ENCODE measurements around the gene OR1M1.

The OR1M1 gene

DNA sequence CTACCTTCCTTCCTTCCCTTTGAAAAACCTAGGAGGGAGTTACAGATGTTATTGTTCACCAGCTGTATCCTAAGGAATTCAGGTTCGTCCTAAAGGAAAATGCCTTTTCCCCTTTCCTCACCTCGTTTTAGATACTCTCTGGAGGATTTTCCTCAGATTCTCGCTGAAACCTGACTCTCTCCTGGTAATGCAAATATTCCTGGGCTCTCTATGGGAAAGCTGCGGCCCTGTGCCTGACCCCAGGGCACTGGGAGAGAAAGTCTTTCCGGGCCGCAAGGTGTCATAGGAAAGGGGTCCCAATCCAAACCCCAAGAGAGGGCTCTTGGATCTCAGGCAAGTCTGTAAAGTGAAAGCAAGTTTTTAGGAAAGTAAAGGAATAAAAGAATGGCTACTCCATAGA, 13.1 kb upstream of the OR1M1 start:
- Histone ChIP-seq H2AFZ (no peak overlapping the region), H3K27me3 (ENCODE audit: control insufficient read depth, insufficient read depth, low read length) (no peaks in the 10 kb centered on the region), H3K27ac (no peak overlapping the region), H3K4me2 (ENCODE audit: low read length) (no peak overlapping the region), H3K79me2 (no peaks in the 10 kb centered on the region), H3K4me3 (ENCODE audit: low read depth, low read length) (no peak overlapping the region), H3K9ac (no peak overlapping the region), H3K4me1 (no peaks in the 10 kb centered on the region), H3K9me3 (ENCODE audit: control insufficient read depth, low read length) (no peaks in the 10 kb centered on the region), H3K36me3 (ENCODE audit: control insufficient read depth, insufficient read depth, low read length) (no peaks in the 10 kb centered on the region)
- TF ChIP-seq, protein P1, sequence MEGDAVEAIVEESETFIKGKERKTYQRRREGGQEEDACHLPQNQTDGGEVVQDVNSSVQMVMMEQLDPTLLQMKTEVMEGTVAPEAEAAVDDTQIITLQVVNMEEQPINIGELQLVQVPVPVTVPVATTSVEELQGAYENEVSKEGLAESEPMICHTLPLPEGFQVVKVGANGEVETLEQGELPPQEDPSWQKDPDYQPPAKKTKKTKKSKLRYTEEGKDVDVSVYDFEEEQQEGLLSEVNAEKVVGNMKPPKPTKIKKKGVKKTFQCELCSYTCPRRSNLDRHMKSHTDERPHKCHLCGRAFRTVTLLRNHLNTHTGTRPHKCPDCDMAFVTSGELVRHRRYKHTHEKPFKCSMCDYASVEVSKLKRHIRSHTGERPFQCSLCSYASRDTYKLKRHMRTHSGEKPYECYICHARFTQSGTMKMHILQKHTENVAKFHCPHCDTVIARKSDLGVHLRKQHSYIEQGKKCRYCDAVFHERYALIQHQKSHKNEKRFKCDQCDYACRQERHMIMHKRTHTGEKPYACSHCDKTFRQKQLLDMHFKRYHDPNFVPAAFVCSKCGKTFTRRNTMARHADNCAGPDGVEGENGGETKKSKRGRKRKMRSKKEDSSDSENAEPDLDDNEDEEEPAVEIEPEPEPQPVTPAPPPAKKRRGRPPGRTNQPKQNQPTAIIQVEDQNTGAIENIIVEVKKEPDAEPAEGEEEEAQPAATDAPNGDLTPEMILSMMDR (IDR thresholded peaks at IDR 0.05): no peak

GRCh38 chr19:9075064-9075949, 11.6 kb upstream of the OR1M1 start:
- no peak overlapping the region for H2AFZ ChIP-seq
- H3K4me3 ChIP-seq (ENCODE audit: low read depth, low read length): no peak overlapping the region
- no peaks in the 10 kb centered on the region for H3K4me1 ChIP-seq
- no peak overlapping the region for H3K27ac ChIP-seq
- no peak overlapping the region for H3K9ac ChIP-seq
- H3K79me2 ChIP-seq: no peaks in the 10 kb centered on the region
- TF ChIP-seq, protein P1 (IDR thresholded peaks at IDR 0.05): no peak
- H3K36me3 ChIP-seq (ENCODE audit: control insufficient read depth, insufficient read depth, low read length): no peaks in the 10 kb centered on the region
- H3K4me2 ChIP-seq (ENCODE audit: low read length): no peak overlapping the region
- H3K27me3 ChIP-seq (ENCODE audit: control insufficient read depth, insufficient read depth, low read length): no peaks in the 10 kb centered on the region
- H3K9me3 ChIP-seq (ENCODE audit: control insufficient read depth, low read length): no peaks in the 10 kb centered on the region

GRCh38 chr19:9076901-9077300, 10.0 kb upstream of the OR1M1 start:
- H3K4me1 ChIP-seq: no peaks in the 10 kb centered on the region
- no peak overlapping the region for H2AFZ ChIP-seq
- TF ChIP-seq, protein P1 (IDR thresholded peaks at IDR 0.05): no peak
- H3K9me3 ChIP-seq (ENCODE audit: control insufficient read depth, low read length): no peaks in the 10 kb centered on the region
- no peak overlapping the region for H3K4me2 ChIP-seq (ENCODE audit: low read length)
- H3K79me2 ChIP-seq: no peaks in the 10 kb centered on the region
- H3K27me3 ChIP-seq (ENCODE audit: control insufficient read depth, insufficient read depth, low read length): no peaks in the 10 kb centered on the region
- no peak overlapping the region for H3K9ac ChIP-seq
- H3K36me3 ChIP-seq (ENCODE audit: control insufficient read depth, insufficient read depth, low read length): no peaks in the 10 kb centered on the region
- H3K4me3 ChIP-seq (ENCODE audit: low read depth, low read length): no peak overlapping the region
- H3K27ac ChIP-seq: no peak overlapping the region

GRCh38 chr19:9078651-9079050, 8.2 kb upstream of the OR1M1 start:
- Histone ChIP-seq H3K36me3 (ENCODE audit: control insufficient read depth, insufficient read depth, low read length) (no peaks in the 10 kb centered on the region), H2AFZ (no peak overlapping the region), H3K27me3 (ENCODE audit: control insufficient read depth, insufficient read depth, low read length) (no peaks in the 10 kb centered on the region), H3K27ac (no peak overlapping the region), H3K4me3 (ENCODE audit: low read depth, low read length) (no peak overlapping the region), H3K4me1 (no peaks in the 10 kb centered on the region), H3K9ac (no peak overlapping the region), H3K79me2 (no peaks in the 10 kb centered on the region), H3K9me3 (ENCODE audit: control insufficient read depth, low read length) (no peaks in the 10 kb centered on the region), H3K4me2 (ENCODE audit: low read length) (no peak overlapping the region)
- TF ChIP-seq, protein P1 (IDR thresholded peaks at IDR 0.05): no peak

- Histone ChIP-seq H3K9me3 (ENCODE audit: control insufficient read depth, low read length) (no peaks in the 10 kb centered on the region), H3K4me3 (ENCODE audit: low read depth, low read length) (no peak within 1 kb of the TSS), H3K36me3 (ENCODE audit: control insufficient read depth, insufficient read depth, low read length) (no peaks in the 10 kb centered on the region), H2AFZ (no peak within 1 kb of the TSS), H3K27me3 (ENCODE audit: control insufficient read depth, insufficient read depth, low read length) (no peaks in the 10 kb centered on the region), H3K9ac (no peak within 1 kb of the TSS), H3K4me2 (ENCODE audit: low read length) (no peak within 1 kb of the TSS), H3K79me2 (no peaks in the 10 kb centered on the region), H3K4me1 (no peaks in the 10 kb centered on the region), H3K27ac (no peak within 1 kb of the TSS)
- TF ChIP-seq, protein P1 (IDR thresholded peaks at IDR 0.05): no peak
Observed at GRCh38 chr19:9107375-9107774, 20.5 kb downstream of the OR1M1 start, which contains the start of gene OR7G2. TSS of gene OR7G2 (minus strand) at chr19:9107475. CDS start at chr19:9103243, 4,232 bp downstream.

Measured in parathyroid adenoma (tissue), 2 donors.